H1 (cell line): ENCODE results near the gene IL5RA. TPM values are rescaled to one million over a fixed set of nuclear protein-coding genes. Genes with fewer than 3 reads are reported as not detected.

Experiments used
- CTCF ChIA-PET: fragments of 300-600 bp; sonication (Branson Sonifier 250); formaldehyde crosslinking; loops from one replicate; lab custom pipeline; 2021; ENCODE audit not compliant: partially characterized antibody; lab: Charles Lee
- POLR2A ChIA-PET: fragments of 300-600 bp; sonication (Branson Sonifier 250); formaldehyde crosslinking; loops from one replicate; lab custom pipeline; 2021; ENCODE audit warnings: inconsistent platforms; ENCODE audit not compliant: partially characterized antibody; lab: Charles Lee
- DNase-seq, 2 experiments: peaks; one replicate each; pipeline versions ENCODE4 v3.0.0 to v3.0.0-alpha.2; 2010 to 2022; ENCODE audit warnings: low spot score in 2 of 2, low read depth in 1 of 2, mixed read lengths in 1 of 2
- FAIRE-seq: peaks from 2 replicates; lab custom pipeline; 2011; peaks lifted over from hg19 to GRCh38; lab: Jason Lieb, UNC
- H2AFZ ChIP-seq: 2 replicates; pipeline ENCODE4 v1.8.1; 2012; ENCODE audit warnings: low read length, inconsistent platforms
- H2AK5ac ChIP-seq: 2 replicates; pipeline ENCODE4 v1.6.1; 2013; ENCODE audit warnings: low read depth, low read length
- H2BK120ac ChIP-seq: replicated peaks from 2 replicates; pipeline ENCODE3; 2013; ENCODE audit warnings: low read depth, low read length, inconsistent platforms
- H2BK12ac ChIP-seq: 2 replicates; pipeline ENCODE4 v1.6.1; 2013; ENCODE audit warnings: low read depth, low read length
- H2BK15ac ChIP-seq: 2 replicates; pipeline ENCODE4 v1.6.1; 2013; ENCODE audit warnings: low read length
- H2BK20ac ChIP-seq: 2 replicates; pipeline ENCODE4 v1.6.1; 2013; ENCODE audit warnings: low read length
- H2BK5ac ChIP-seq: 2 replicates; pipeline ENCODE4 v1.6.1; 2013; ENCODE audit warnings: low read depth, low read length
- H3K14ac ChIP-seq: 2 replicates; pipeline ENCODE4 v1.6.1; 2013; ENCODE audit warnings: inconsistent platforms; ENCODE audit not compliant: insufficient read length
- H3K18ac ChIP-seq: 2 replicates; pipeline ENCODE4 v1.6.1; 2013; ENCODE audit warnings: low read length; ENCODE audit errors: extremely low read depth
- H3K23ac ChIP-seq: 2 replicates; pipeline ENCODE4 v1.6.1; 2013; ENCODE audit warnings: inconsistent platforms; ENCODE audit not compliant: insufficient read length
- H3K23me2 ChIP-seq: 2 replicates; pipeline ENCODE4 v1.6.1; 2013; ENCODE audit warnings: low read depth, low read length
- H3K27ac ChIP-seq: 2 replicates; pipeline ENCODE4 v1.6.1; 2011; ENCODE audit warnings: low read depth, low read length, inconsistent platforms
- H3K27me3 ChIP-seq, 4 experiments: replicated peaks in 1 of 4; 1 replicate in 1 of 4; 2 replicates in 3 of 4; pipeline versions ENCODE4 v1.6.1 to v1.8.1; 2011 to 2013; ENCODE audit warnings: low read length in 3 of 4, mild to moderate bottlenecking in 3 of 4, inconsistent platforms in 2 of 4, mixed read lengths in 2 of 4, moderate library complexity in 1 of 4; ENCODE audit not compliant: control insufficient read depth in 3 of 4, insufficient read depth in 3 of 4; ENCODE audit errors: extremely low read depth in 1 of 4
- H3K36me3 ChIP-seq, 4 experiments: 2 replicates each; pipeline versions ENCODE4 v1.6.1 to v1.8.1; 2011 to 2013; ENCODE audit warnings: mild to moderate bottlenecking in 4 of 4, low read length in 3 of 4, moderate library complexity in 2 of 4, control low read depth in 1 of 4, inconsistent platforms in 1 of 4; ENCODE audit not compliant: insufficient read depth in 4 of 4, control insufficient read depth in 2 of 4
- H3K4ac ChIP-seq: replicated peaks from 2 replicates; pipeline ENCODE3; 2013; ENCODE audit warnings: low read length, low read depth, mixed read lengths, inconsistent platforms; ENCODE audit not compliant: insufficient read length
- H3K4me1 ChIP-seq, 4 experiments: replicated peaks in 1 of 4; 1 replicate in 1 of 4; 2 replicates in 3 of 4; pipeline versions ENCODE4 v1.6.1 to v1.8.1; 2011 to 2013; ENCODE audit warnings: low read length in 3 of 4, inconsistent platforms in 2 of 4, mixed read lengths in 1 of 4; ENCODE audit not compliant: insufficient read depth in 4 of 4, control insufficient read depth in 3 of 4
- H3K4me2 ChIP-seq, 2 experiments: 2 replicates each; pipeline versions ENCODE4 v1.6.1 to v1.8.1; 2011 to 2013; ENCODE audit warnings: low read depth in 2 of 2, low read length in 2 of 2, control low read depth in 1 of 2, inconsistent platforms in 1 of 2, mild to moderate bottlenecking in 1 of 2; ENCODE audit not compliant: insufficient read depth in 1 of 2
- H3K4me3 ChIP-seq, 4 experiments: fragments of 200-600, 300-600 bp in 1 of 4; sonication (generic), shearing (Covaris generic), sonication (Bioruptor Twin) in 1 of 4; 2 replicates each; pipeline versions ENCODE4 v1.5.1 to v1.8.1; 2011 to 2016; ENCODE audit warnings: low read length in 4 of 4, low read depth in 3 of 4, control low read depth in 2 of 4, inconsistent platforms in 2 of 4, mild to moderate bottlenecking in 2 of 4, mixed read lengths in 1 of 4, moderate library complexity in 1 of 4; ENCODE audit not compliant: insufficient read depth in 2 of 4; ENCODE audit errors: extremely low read depth in 1 of 4
- H3K56ac ChIP-seq: replicated peaks from 2 replicates; pipeline ENCODE3; 2013; ENCODE audit warnings: low read depth, mild to moderate bottlenecking, mixed read lengths, low read length, inconsistent platforms; ENCODE audit not compliant: insufficient read length
- H3K79me1 ChIP-seq: 2 replicates; pipeline ENCODE4 v1.6.1; 2013; ENCODE audit warnings: low read depth, low read length, control low read depth
- H3K79me2 ChIP-seq, 2 experiments: 2 replicates each; pipeline versions ENCODE4 v1.6.1 to v1.8.1; 2012 to 2013; ENCODE audit warnings: low read length in 2 of 2, mild to moderate bottlenecking in 2 of 2, inconsistent platforms in 1 of 2; ENCODE audit not compliant: insufficient read depth in 2 of 2, control insufficient read depth in 1 of 2
- H3K9ac ChIP-seq, 4 experiments: replicated peaks in 1 of 4; 1 replicate in 1 of 4; 2 replicates in 3 of 4; pipeline versions ENCODE4 v1.6.1 to v1.8.1; 2011 to 2013; ENCODE audit warnings: low read depth in 3 of 4, low read length in 3 of 4, control low read depth in 2 of 4, mild to moderate bottlenecking in 2 of 4, moderate library complexity in 2 of 4, inconsistent platforms in 1 of 4; ENCODE audit errors: extremely low read depth in 1 of 4
- H3K9me3 ChIP-seq, 2 experiments: 2 replicates each; pipeline versions ENCODE4 v1.6.1 to v1.8.1; 2012 to 2013; ENCODE audit warnings: mild to moderate bottlenecking in 2 of 2, moderate library complexity in 2 of 2, control low read depth in 1 of 2, inconsistent platforms in 1 of 2, low read depth in 1 of 2, low read length in 1 of 2, mixed read lengths in 1 of 2; ENCODE audit not compliant: insufficient read depth in 2 of 2
- H4K20me1 ChIP-seq, 2 experiments: replicated peaks in 1 of 2; 2 replicates each; pipeline versions ENCODE3 to v1.8.1; 2011 to 2013; ENCODE audit warnings: inconsistent platforms in 2 of 2, low read length in 2 of 2, mild to moderate bottlenecking in 1 of 2; ENCODE audit not compliant: insufficient read depth in 2 of 2, control insufficient read depth in 1 of 2
- H4K5ac ChIP-seq: 2 replicates; pipeline ENCODE4 v1.6.1; 2013; ENCODE audit warnings: low read length, low read depth, mixed read lengths, inconsistent platforms; ENCODE audit not compliant: insufficient read length
- H4K8ac ChIP-seq: 2 replicates; pipeline ENCODE4 v1.8.0; 2013; ENCODE audit warnings: mild to moderate bottlenecking, moderate library complexity, low read length, inconsistent platforms; ENCODE audit not compliant: insufficient read depth; ENCODE audit errors: extremely low read depth
- H4K91ac ChIP-seq: replicated peaks from 2 replicates; pipeline ENCODE3; 2013; ENCODE audit warnings: low read length, mixed read lengths, inconsistent platforms; ENCODE audit not compliant: insufficient read length
- ATF3 ChIP-seq: IDR thresholded peaks from 2 replicates; pipeline ENCODE4 v1.6.1; 2011; ENCODE audit warnings: low read depth, mild to moderate bottlenecking, low read length; ENCODE audit not compliant: insufficient read depth
- CHD1 ChIP-seq: IDR thresholded peaks from 2 replicates; pipeline ENCODE4 v1.6.1; 2012; ENCODE audit warnings: low read depth, low read length, improper control_type of control experiment
- CTCF ChIP-seq, 3 experiments: IDR thresholded peaks; 1 replicate in 2 of 3; 2 replicates in 1 of 3; pipeline versions ENCODE4 v1.5.1 to v1.6.1; 2011; ENCODE audit warnings: low read length in 3 of 3, mild to moderate bottlenecking in 3 of 3, inconsistent platforms in 2 of 3, low read depth in 1 of 3, moderate library complexity in 1 of 3; ENCODE audit not compliant: insufficient read depth in 1 of 3; ENCODE audit errors: control extremely low read depth in 1 of 3
- GABPA ChIP-seq: IDR thresholded peaks from 2 replicates; pipeline ENCODE4 v1.6.1; 2011; ENCODE audit warnings: mild to moderate bottlenecking, low read length, moderate library complexity, borderline replicate concordance; ENCODE audit not compliant: insufficient read depth
- GTF2F1 ChIP-seq: IDR thresholded peaks from 2 replicates; pipeline ENCODE4 v1.6.1; 2012; ENCODE audit warnings: low read depth, low read length, improper control_type of control experiment, borderline replicate concordance
- RXRA ChIP-seq: IDR thresholded peaks from 2 replicates; pipeline ENCODE4 v1.6.1; 2011; ENCODE audit warnings: low read depth, mild to moderate bottlenecking, low read length, moderate library complexity; ENCODE audit not compliant: insufficient read depth
- WGBS, 2 experiments: shearing (Covaris generic) in 1 of 2; methylation state at CpG; one replicate each; pipeline versions ENCODE4 v1.1.6 to v1.1.7; 2013 to 2015; ENCODE audit warnings: low lambda C conversion rate in 2 of 2, mixed read lengths in 2 of 2, inconsistent platforms in 1 of 2, low coverage in 1 of 2, missing lambda C conversion rate in 1 of 2; ENCODE audit not compliant: insufficient replicate concordance in 2 of 2, insufficient coverage in 1 of 2, insufficient read length in 1 of 2; ENCODE audit errors: extremely low coverage in 1 of 2, missing lambda C conversion rate in 1 of 2; 5-methylcytosine and 5-hydroxymethylcytosine counted together
- polyA plus RNA-seq, 7 experiments: library from polyadenylated mRNA; depleted of rRNA in 3 of 7; stranded (reverse) in 5 of 7; unstranded in 2 of 7; fragments of >200 nt in 5 of 7; fragments of 200-250 nt in 2 of 7; gene quantifications; 1 replicate in 5 of 7; 2 replicates in 1 of 7; 4 replicates in 1 of 7; pipeline versions ENCODE4 v1.2.1 to v1.2.3, GENCODE V29; 2011 to 2013; ENCODE audit warnings: missing spikeins in 2 of 7, mixed read lengths in 2 of 7
- total RNA-seq: library from RNA; stranded (reverse); fragmentation: NEBNext Ultra II Directional; extraction: Animal tissue kit (Norgen Biotek cat#: 25700); gene quantifications from 2 replicates; pipeline ENCODE4 v1.2.1, GENCODE V29; 2021

IL5RA gene
- total and polyA plus RNA-seq, 2 of the 8 experiments (the other 6 are each of a cell fraction or from before 2014, with no cell fraction given) = not detected

DNA sequence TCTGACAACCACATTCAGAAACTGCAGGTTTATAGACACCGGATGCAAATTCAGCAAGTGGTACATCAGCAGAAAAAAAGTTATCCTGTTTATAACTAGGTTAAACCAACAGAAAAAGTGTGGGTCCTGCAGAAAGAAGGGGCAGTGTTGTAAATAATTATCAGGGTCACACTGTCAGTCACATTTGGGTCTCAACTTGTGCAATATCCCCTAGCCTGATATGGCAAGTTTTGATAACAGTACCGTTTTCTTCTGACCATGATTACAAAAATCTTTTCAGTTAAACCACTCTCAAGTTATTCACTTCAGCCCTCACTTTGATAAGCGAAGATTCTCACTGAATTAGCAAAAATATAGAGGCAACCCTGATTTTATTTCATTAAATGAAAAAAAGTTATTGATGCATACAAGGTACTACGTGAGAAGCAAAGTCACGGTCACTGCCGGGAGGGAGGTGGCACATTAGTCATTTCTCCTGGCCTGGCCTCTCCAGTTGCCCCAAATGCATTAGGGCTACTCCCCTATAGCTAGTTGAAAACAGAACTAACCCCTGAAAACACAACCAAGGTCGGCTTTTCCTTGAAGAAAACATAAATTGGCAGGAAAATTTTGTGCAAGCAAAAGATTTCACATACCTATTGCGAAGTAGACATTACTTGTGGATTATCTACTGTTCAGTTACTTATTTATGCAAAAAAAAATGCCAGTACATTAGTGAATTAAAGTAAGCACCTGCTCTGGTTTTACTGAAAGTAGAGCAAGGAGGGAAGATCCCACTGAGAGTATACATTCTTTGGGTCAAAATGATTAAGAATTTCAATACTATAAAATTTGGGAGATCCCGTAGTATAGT is 28.6 kb downstream of the IL5RA start:
- Histone ChIP-seq H3K14ac (no peak overlapping the region), H2BK15ac (no peak overlapping the region), H4K20me1 (no peaks in the 10 kb centered on the region), H2BK12ac (no peak overlapping the region), H3K27me3 (no peaks in the 10 kb centered on the region), H3K18ac (no peak overlapping the region), H3K4me2 (no peak overlapping the region), H2BK5ac (no peak overlapping the region), H3K23me2 (no peaks in the 10 kb centered on the region), H4K5ac (no peak overlapping the region), H3K56ac (no peak overlapping the region), H4K91ac (no peak overlapping the region), H3K79me1 (no peaks in the 10 kb centered on the region), H3K4ac (no peak overlapping the region), H2BK20ac (no peak overlapping the region), H3K9me3 (no peaks in the 10 kb centered on the region), H3K4me3 (no peak overlapping the region), H2AK5ac (no peak overlapping the region), H4K8ac (no peak overlapping the region), H3K36me3 (no peaks in the 10 kb centered on the region), H2BK120ac (no peak overlapping the region), H3K79me2 (no peaks in the 10 kb centered on the region), H3K23ac (no peak overlapping the region), H3K9ac (no peak overlapping the region)
- FAIRE-seq (no peak), DNase-seq (no peak)
- CTCF ChIA-PET = no interaction called here
- TF ChIP-seq GABPA (no peak), CTCF (IDR thresholded peaks at IDR 0.05; ENCODE audit: control extremely low read depth in 1 of 3, insufficient read depth in 1 of 3, low read depth in 1 of 3, low read length in 3 of 3) (no peak), GTF2F1 (no peak), RXRA (no peak), CHD1 (no peak), ATF3 (no peak)
- TF ChIP-seq, all 59 proteins: peak for 0
- Histone ChIP-seq H3K4me1 (peaks cover 1 to 15% (median 3%) of the 10 kb centered on the region in 4 experiments; a peak in 5 of 7 replicates), H3K27ac (no peak overlapping the region), H2AFZ (no peak overlapping the region)
- POLR2A ChIA-PET = interaction anchor here (1.7 kb wide), 1 partner anchor 14 kb away, joined by 3 read pairs; no protein-coding TSS in a partner anchor
- 86% methylated on average over 9 of the region's 9 CpGs; no CpG with 5 or more reads in 1 of the 2 experiments for WGBS, 2 experiments
